ENCODE measurements around the gene UBAP2. TPM values are rescaled to one million over a fixed set of nuclear protein-coding genes. Genes with fewer than 3 reads are reported as not detected.
A peak's percentile ranks its signal among the peaks of the same experiment; 100 is the strongest.

The UBAP2 gene
- total RNA-seq, 4 donors from 2014 or later = 27.2 to 52.5 (median 32.9) TPM

GRCh38 chr9:34093578-34093977 lies 44.9 kb upstream of the UBAP2 start:
- WGBS = 98% methylated on average over 5 of the region's 5 CpGs
- no peak for DNase-seq (ENCODE audit: low spot score in 2 of 2)
- Histone ChIP-seq H3K36me3 (peaks cover 98% of the 10 kb centered on the region), H3K4me1 (no peaks in the 10 kb centered on the region), H3K27ac (no peak overlapping the region), H3K9me3 (no peaks in the 10 kb centered on the region), H3K27me3 (no peaks in the 10 kb centered on the region), H3K4me3 (no peak overlapping the region)
- no peak for TF ChIP-seq POLR2AphosphoS5 (IDR thresholded peaks at IDR 0.05)
- no peak for TF ChIP-seq EP300 (IDR thresholded peaks at IDR 0.05)
- no peak for TF ChIP-seq CTCF (IDR thresholded peaks at IDR 0.05)
- TF ChIP-seq POLR2A (IDR thresholded peaks at IDR 0.05) = no peak

GRCh38 chr9:34089311-34089710 lies 40.6 kb upstream of the UBAP2 start:
- Histone ChIP-seq H3K27me3 (no peaks in the 10 kb centered on the region), H3K27ac (no peak overlapping the region), H3K36me3 (peaks cover 88% of the 10 kb centered on the region), H3K9me3 (no peaks in the 10 kb centered on the region), H3K4me3 (no peak overlapping the region), H3K4me1 (peaks cover 7% of the 10 kb centered on the region)
- no peak for TF ChIP-seq CTCF (IDR thresholded peaks at IDR 0.05)
- no peak for TF ChIP-seq EP300 (IDR thresholded peaks at IDR 0.05)
- TF ChIP-seq POLR2A (IDR thresholded peaks at IDR 0.05) = no peak
- no peak for TF ChIP-seq POLR2AphosphoS5 (IDR thresholded peaks at IDR 0.05)
- no peak for DNase-seq (ENCODE audit: low spot score in 2 of 2)
- 84% methylated on average over 7 of the region's 7 CpGs for WGBS

- no peak for DNase-seq (ENCODE audit: low spot score in 2 of 2)
- Histone ChIP-seq H3K27ac (peak overlapping the region; percentile 77), H3K4me3 (no peak overlapping the region), H3K4me1 (peaks cover 14% of the 10 kb centered on the region), H3K9me3 (no peaks in the 10 kb centered on the region), H3K36me3 (peaks cover 68% of the 10 kb centered on the region), H3K27me3 (no peaks in the 10 kb centered on the region)
- TF ChIP-seq POLR2AphosphoS5 (IDR thresholded peaks at IDR 0.05) (no peak), CTCF (IDR thresholded peaks at IDR 0.05) (no peak)
- 28% methylated on average over 1 of the region's 1 CpG for WGBS
Observed at GRCh38 chr9:34087370-34087769, 38.7 kb upstream of the UBAP2 start.

GRCh38 chr9:34086864-34087263 lies 38.2 kb upstream of the UBAP2 start:
- Histone ChIP-seq H3K4me1 (peaks cover 14% of the 10 kb centered on the region), H3K9me3 (no peaks in the 10 kb centered on the region), H3K36me3 (peaks cover 63% of the 10 kb centered on the region), H3K4me3 (no peak overlapping the region), H3K27ac (peak overlapping the region; percentile 77), H3K27me3 (no peaks in the 10 kb centered on the region)
- TF ChIP-seq EP300 (IDR thresholded peaks at IDR 0.05) = no peak
- TF ChIP-seq POLR2A (IDR thresholded peaks at IDR 0.05) = no peak
- no peak for TF ChIP-seq POLR2AphosphoS5 (IDR thresholded peaks at IDR 0.05)
- no peak for TF ChIP-seq CTCF (IDR thresholded peaks at IDR 0.05)
- DNase-seq (ENCODE audit: low spot score in 2 of 2) = no peak

GRCh38 chr9:34085581-34086500 lies 37.2 kb upstream of the UBAP2 start:
- 84% methylated on average over 6 of the region's 6 CpGs for WGBS
- Histone ChIP-seq H3K27me3 (no peaks in the 10 kb centered on the region), H3K36me3 (peaks cover 53% of the 10 kb centered on the region), H3K27ac (peak overlapping the region; percentile 77), H3K9me3 (no peaks in the 10 kb centered on the region), H3K4me3 (no peak overlapping the region), H3K4me1 (peaks cover 14% of the 10 kb centered on the region)
- no peak for DNase-seq (ENCODE audit: low spot score in 2 of 2)
- TF ChIP-seq POLR2A (IDR thresholded peaks at IDR 0.05) (no peak), CTCF (IDR thresholded peaks at IDR 0.05) (no peak), POLR2AphosphoS5 (IDR thresholded peaks at IDR 0.05) (no peak), EP300 (IDR thresholded peaks at IDR 0.05) (no peak)

Measured in suprapubic skin (tissue), 4 donors.